Spleen (tissue), 7 donors: Measurements from ENCODE around the gene BLNK.

ENCODE experiments used
- CTCF ChIP-seq, 11 experiments: fragments of 200-600 bp in 7 of 11; fragments of 450-650 bp in 4 of 11; sonication (generic) in 4 of 11; IDR thresholded peaks in 8 of 11; conservative IDR thresholded peaks in 3 of 11; 1 replicate in 7 of 11; 2 replicates in 4 of 11; pipeline versions ENCODE4 v1.4.0 to v1.8.0; 2016 to 2021; ENCODE audit warnings: antibody characterized with exemption in 11 of 11, inconsistent platforms in 4 of 11, mild to moderate bottlenecking in 1 of 11
- POLR2A ChIP-seq, 3 donors: fragments of 450-650 bp; IDR thresholded peaks; one replicate each; pipeline ENCODE4 v1.5.1; 2017; ENCODE audit warnings: antibody characterized with exemption in 3 of 3, mild to moderate bottlenecking in 1 of 3
- POLR2AphosphoS5 ChIP-seq, 3 donors: sonication (generic); formaldehyde crosslinking; IDR thresholded peaks; one replicate each; pipeline ENCODE4 v1.5.1; 2017; ENCODE audit warnings: antibody characterized with exemption in 3 of 3
- donor health status: DM: no; HTN: no; CAD: no; lungs with moderate emphysema.
- donor health status: DM: no; HTN: no; CAD: no.
- donor health status: DM: no; HTN: no; CAD: no.

- TF ChIP-seq CTCF (IDR thresholded peaks at IDR 0.05 in 8 of 11, conservative IDR thresholded peaks at IDR 0.05 in 3 of 11) = no peak
- TF ChIP-seq POLR2A (IDR thresholded peaks at IDR 0.05) = no peak
- TF ChIP-seq POLR2AphosphoS5 (IDR thresholded peaks at IDR 0.05) = no peak
Observed at GRCh38 chr10:96222908-96223307, 48.5 kb downstream of the BLNK start.
